MM.1S (cell line): ENCODE data around the gene SSBP2.

Source experiments
- DNase-seq: peaks from one replicate; pipeline ENCODE4 v3.0.0-alpha.2; 2015
- H2AFZ ChIP-seq: fragments of 300-600 bp; sonication (generic); 2 replicates; pipeline ENCODE4 v1.6.0; 2016; ENCODE audit warnings: antibody characterized with exemption, low read length
- H3F3A ChIP-seq: fragments of 300-600 bp; sonication (generic); 2 replicates; pipeline ENCODE4 v1.6.1; 2016; ENCODE audit warnings: mild to moderate bottlenecking, antibody characterized with exemption, low read length, moderate library complexity, mixed read lengths; ENCODE audit not compliant: insufficient read depth
- H3K27ac ChIP-seq: fragments of 300-600 bp; sonication (generic); 2 replicates; pipeline ENCODE4 v1.5.1; 2016; ENCODE audit warnings: mild to moderate bottlenecking, low read length
- H3K27me3 ChIP-seq: fragments of 300-600 bp; sonication (generic); replicated peaks from 2 replicates; pipeline ENCODE4 v1.6.0; 2016; ENCODE audit warnings: low read length; ENCODE audit not compliant: insufficient read depth
- H3K36me3 ChIP-seq: fragments of 300-600 bp; sonication (generic); replicated peaks from 2 replicates; pipeline ENCODE4 v1.6.1; 2016; ENCODE audit warnings: mild to moderate bottlenecking, low read length, mixed read lengths; ENCODE audit not compliant: insufficient read depth
- H3K4me1 ChIP-seq: fragments of 300-600 bp; sonication (generic); 2 replicates; pipeline ENCODE4 v1.6.1; 2016; ENCODE audit warnings: low read length, mixed read lengths
- H3K4me2 ChIP-seq: fragments of 300-600 bp; sonication (generic); 2 replicates; pipeline ENCODE4 v1.6.0; 2016; ENCODE audit warnings: low read depth, low read length
- H3K4me3 ChIP-seq: fragments of 300-600 bp; sonication (generic); 2 replicates; pipeline ENCODE4 v1.5.1; 2016; ENCODE audit warnings: low read length, mixed read lengths
- H3K79me2 ChIP-seq: fragments of 300-600 bp; sonication (generic); 2 replicates; pipeline ENCODE4 v1.6.1; 2016; ENCODE audit warnings: mixed run types, low read length, mixed read lengths
- H3K9ac ChIP-seq: fragments of 300-600 bp; sonication (generic); 2 replicates; pipeline ENCODE4 v1.6.1; 2016; ENCODE audit warnings: low read length, mixed read lengths
- H3K9me2 ChIP-seq: fragments of 300-600 bp; sonication (generic); replicated peaks from 2 replicates; pipeline ENCODE4 v1.6.1; 2016; ENCODE audit warnings: mild to moderate bottlenecking, low read length, mixed read lengths; ENCODE audit not compliant: insufficient read depth
- H3K9me3 ChIP-seq: fragments of 300-600 bp; sonication (generic); replicated peaks from 2 replicates; pipeline ENCODE4 v1.6.1; 2016; ENCODE audit warnings: mild to moderate bottlenecking, low read length, mixed read lengths; ENCODE audit not compliant: insufficient read depth
- H4K20me1 ChIP-seq: fragments of 300-600 bp; sonication (generic); 2 replicates; pipeline ENCODE4 v1.6.1; 2016; ENCODE audit warnings: mild to moderate bottlenecking, low read length, moderate library complexity, mixed read lengths; ENCODE audit not compliant: insufficient read depth
- EZH2 ChIP-seq: fragments of 300-600 bp; sonication (generic); optimal IDR thresholded peaks from 2 replicates; pipeline ENCODE3; 2017; ENCODE audit warnings: low read depth, mild to moderate bottlenecking, antibody characterized with exemption, low read length, mixed read lengths
- EZH2phosphoT487 ChIP-seq: fragments of 300-600 bp; sonication (generic); IDR thresholded peaks from 2 replicates; pipeline ENCODE4 v1.6.1; 2018; ENCODE audit warnings: antibody characterized with exemption, low read length
- TF ChIP-seq, protein P1 (sequence below): fragments of 300-600 bp; sonication (generic); IDR thresholded peaks from 2 replicates; pipeline ENCODE4 v1.5.1; 2016; ENCODE audit warnings: antibody characterized with exemption, low read length, mixed read lengths

The SSBP2 gene

DNA sequence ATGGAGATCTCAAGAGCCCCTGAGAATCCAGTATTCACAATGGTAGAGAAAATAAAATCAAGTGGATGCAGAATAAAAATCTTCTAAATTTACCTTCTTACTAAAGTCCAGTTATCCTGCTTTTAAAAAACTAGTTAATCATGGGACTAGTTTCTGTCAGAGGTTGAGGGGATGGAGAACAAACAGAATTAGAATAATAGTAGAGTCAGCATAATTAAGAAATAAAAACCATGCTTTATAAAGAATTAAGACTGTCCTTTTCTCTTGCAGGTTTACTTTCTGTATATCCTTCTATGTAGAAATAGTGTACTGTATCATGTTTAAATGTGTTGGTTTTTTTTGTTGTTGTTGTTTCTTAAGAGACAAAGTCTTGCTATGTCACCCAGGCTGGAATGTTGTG is 380.0 kb downstream of the SSBP2 start:
- Histone ChIP-seq H3K4me1 (no peaks in the 10 kb centered on the region; the same call in 1 of the 2 replicates), H3K4me2 (no peak overlapping the region), H4K20me1 (no peaks in the 10 kb centered on the region), H3K9me3 (no peaks in the 10 kb centered on the region), H3K27me3 (no peaks in the 10 kb centered on the region), H3K79me2 (no peaks in the 10 kb centered on the region), H3K9me2 (no peaks in the 10 kb centered on the region), H3K9ac (no peak overlapping the region), H3F3A (no peaks in the 10 kb centered on the region), H3K36me3 (no peaks in the 10 kb centered on the region), H3K4me3 (no peak overlapping the region), H3K27ac (no peak overlapping the region), H2AFZ (no peak overlapping the region)
- TF ChIP-seq EZH2phosphoT487 (no peak), EZH2 (no peak)
- TF ChIP-seq, protein P1, sequence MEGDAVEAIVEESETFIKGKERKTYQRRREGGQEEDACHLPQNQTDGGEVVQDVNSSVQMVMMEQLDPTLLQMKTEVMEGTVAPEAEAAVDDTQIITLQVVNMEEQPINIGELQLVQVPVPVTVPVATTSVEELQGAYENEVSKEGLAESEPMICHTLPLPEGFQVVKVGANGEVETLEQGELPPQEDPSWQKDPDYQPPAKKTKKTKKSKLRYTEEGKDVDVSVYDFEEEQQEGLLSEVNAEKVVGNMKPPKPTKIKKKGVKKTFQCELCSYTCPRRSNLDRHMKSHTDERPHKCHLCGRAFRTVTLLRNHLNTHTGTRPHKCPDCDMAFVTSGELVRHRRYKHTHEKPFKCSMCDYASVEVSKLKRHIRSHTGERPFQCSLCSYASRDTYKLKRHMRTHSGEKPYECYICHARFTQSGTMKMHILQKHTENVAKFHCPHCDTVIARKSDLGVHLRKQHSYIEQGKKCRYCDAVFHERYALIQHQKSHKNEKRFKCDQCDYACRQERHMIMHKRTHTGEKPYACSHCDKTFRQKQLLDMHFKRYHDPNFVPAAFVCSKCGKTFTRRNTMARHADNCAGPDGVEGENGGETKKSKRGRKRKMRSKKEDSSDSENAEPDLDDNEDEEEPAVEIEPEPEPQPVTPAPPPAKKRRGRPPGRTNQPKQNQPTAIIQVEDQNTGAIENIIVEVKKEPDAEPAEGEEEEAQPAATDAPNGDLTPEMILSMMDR, result no peak
- no peak for DNase-seq

DNA sequence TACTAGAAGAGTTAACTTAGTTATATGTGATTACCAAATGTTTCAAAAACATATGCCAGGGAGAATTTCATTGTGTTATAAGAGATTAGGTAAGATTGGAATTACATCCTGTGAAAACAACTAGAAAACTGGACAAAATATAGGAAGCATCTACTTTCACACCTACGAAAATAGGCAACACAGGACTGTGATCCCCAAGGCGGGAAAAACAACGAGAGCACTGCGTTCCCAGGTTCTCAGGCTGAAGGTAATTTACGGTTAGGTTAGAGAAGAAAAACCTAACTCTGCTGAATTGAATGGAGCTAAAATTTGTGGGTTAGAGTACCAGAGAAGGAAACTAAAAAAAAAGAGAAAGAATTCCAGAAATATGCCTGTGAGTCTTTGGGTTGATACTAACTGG is 385.4 kb downstream of the SSBP2 start:
- no peak overlapping the region for H3K27ac ChIP-seq
- TF ChIP-seq, protein P1, result no peak
- no peak for TF ChIP-seq EZH2
- TF ChIP-seq EZH2phosphoT487, result no peak
- no peaks in the 10 kb centered on the region for H3K9me2 ChIP-seq
- H3K9ac ChIP-seq, result no peak overlapping the region
- H3K36me3 ChIP-seq, result no peaks in the 10 kb centered on the region
- no peaks in the 10 kb centered on the region for H3K27me3 ChIP-seq
- no peak overlapping the region for H2AFZ ChIP-seq
- H3K4me3 ChIP-seq, result no peak overlapping the region
- H3K79me2 ChIP-seq, result no peaks in the 10 kb centered on the region
- DNase-seq, result no peak
- H3K4me1 ChIP-seq, result no peaks in the 10 kb centered on the region; the same call in 1 of the 2 replicates
- H4K20me1 ChIP-seq, result no peaks in the 10 kb centered on the region
- H3F3A ChIP-seq, result no peaks in the 10 kb centered on the region
- H3K4me2 ChIP-seq, result no peak overlapping the region
- no peaks in the 10 kb centered on the region for H3K9me3 ChIP-seq

DNA sequence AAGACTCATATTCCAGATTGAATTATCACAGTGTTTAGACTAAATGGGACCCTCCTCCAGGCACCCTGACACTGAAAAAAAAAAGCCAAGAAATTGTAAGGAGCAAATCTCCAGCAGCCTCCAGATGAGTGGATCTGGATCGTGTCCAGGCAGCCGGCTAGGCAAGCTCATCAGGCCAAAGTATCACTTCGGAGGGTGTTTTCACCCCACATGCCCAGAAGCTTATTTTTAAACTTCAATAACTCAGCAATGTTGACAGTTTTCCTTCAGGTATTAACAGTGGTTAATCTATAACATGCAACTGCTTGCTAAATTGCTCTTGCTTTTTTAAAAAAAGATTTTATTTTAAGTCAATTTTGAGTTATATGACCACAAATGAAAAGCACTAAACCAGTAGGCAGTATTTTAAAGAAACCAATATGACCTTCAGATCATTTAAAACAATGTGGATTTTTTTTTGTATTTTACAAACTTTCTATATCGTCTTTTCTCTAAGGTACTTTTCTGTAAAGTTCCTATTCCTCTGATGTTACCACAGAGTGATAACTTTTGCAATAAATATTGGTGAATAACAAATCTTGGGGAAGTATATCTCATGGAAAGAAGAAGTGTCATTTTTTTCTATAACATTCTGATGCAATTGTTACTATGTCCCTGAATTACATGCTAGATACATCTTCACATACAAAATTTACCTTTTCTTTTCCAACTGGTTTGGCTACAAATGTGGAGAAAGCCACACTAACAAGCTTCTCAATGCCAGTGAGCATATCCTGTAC is 387.6 kb downstream of the SSBP2 start:
- H3K36me3 ChIP-seq, result no peaks in the 10 kb centered on the region
- no peaks in the 10 kb centered on the region for H3F3A ChIP-seq
- H3K27me3 ChIP-seq, result no peaks in the 10 kb centered on the region
- no peaks in the 10 kb centered on the region for H4K20me1 ChIP-seq
- no peaks in the 10 kb centered on the region for H3K4me1 ChIP-seq
- no peaks in the 10 kb centered on the region for H3K9me2 ChIP-seq
- H3K27ac ChIP-seq, result no peak overlapping the region
- TF ChIP-seq EZH2 (no peak), EZH2phosphoT487 (no peak)
- TF ChIP-seq, protein P1, result no peak
- no peak overlapping the region for H3K4me3 ChIP-seq
- no peaks in the 10 kb centered on the region for H3K79me2 ChIP-seq
- H3K9ac ChIP-seq, result no peak overlapping the region
- H3K9me3 ChIP-seq, result no peaks in the 10 kb centered on the region
- DNase-seq, result no peak
- H3K4me2 ChIP-seq, result no peak overlapping the region
- H2AFZ ChIP-seq, result no peak overlapping the region
